Neural cell (in vitro differentiated cells): ENCODE measurements around the gene SETBP1.

Experiments
- EZH2 ChIP-seq: fragments of 200-600, 300-800 bp; shearing (Covaris generic), sonication (generic); IDR thresholded peaks from 2 replicates; pipeline ENCODE4 v1.6.1; 2014; ENCODE audit warnings: antibody characterized with exemption, low read length, borderline replicate concordance, mild to moderate bottlenecking; ENCODE audit not compliant: insufficient read depth, poor library complexity, severe bottlenecking
- TF ChIP-seq, protein P1 (sequence below): fragments of 450-650 bp; IDR thresholded peaks from 2 replicates; pipeline ENCODE4 v1.5.1; 2014; ENCODE audit warnings: antibody characterized with exemption, mild to moderate bottlenecking, moderate library complexity; ENCODE audit not compliant: poor library complexity, severe bottlenecking

DNA sequence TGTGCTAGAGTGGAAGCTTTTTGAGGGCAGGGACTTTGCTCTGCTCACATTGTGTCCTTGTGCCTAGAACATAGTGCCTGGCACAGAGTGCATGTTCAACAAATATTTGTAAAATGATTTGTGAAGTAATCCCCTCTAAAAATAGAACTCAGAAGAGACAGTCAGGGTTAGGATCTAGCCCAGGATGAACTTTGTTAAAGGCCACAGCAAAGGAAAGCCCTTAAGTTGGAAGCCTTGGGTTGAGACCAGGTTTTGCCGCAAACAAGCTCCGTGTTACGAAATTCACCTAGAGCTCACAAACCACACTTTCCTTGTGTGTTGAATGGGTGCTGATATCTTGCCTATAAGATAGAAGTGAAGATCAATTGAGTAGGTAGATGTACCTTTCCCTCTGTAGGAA is 84.2 kb downstream of the SETBP1 start:
- TF ChIP-seq, protein P1, sequence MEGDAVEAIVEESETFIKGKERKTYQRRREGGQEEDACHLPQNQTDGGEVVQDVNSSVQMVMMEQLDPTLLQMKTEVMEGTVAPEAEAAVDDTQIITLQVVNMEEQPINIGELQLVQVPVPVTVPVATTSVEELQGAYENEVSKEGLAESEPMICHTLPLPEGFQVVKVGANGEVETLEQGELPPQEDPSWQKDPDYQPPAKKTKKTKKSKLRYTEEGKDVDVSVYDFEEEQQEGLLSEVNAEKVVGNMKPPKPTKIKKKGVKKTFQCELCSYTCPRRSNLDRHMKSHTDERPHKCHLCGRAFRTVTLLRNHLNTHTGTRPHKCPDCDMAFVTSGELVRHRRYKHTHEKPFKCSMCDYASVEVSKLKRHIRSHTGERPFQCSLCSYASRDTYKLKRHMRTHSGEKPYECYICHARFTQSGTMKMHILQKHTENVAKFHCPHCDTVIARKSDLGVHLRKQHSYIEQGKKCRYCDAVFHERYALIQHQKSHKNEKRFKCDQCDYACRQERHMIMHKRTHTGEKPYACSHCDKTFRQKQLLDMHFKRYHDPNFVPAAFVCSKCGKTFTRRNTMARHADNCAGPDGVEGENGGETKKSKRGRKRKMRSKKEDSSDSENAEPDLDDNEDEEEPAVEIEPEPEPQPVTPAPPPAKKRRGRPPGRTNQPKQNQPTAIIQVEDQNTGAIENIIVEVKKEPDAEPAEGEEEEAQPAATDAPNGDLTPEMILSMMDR = no peak
- no peak for TF ChIP-seq EZH2
